ENCODE data around the gene EFNA5. TPM values are rescaled to one million over a fixed set of nuclear protein-coding genes. Genes with fewer than 3 reads are reported as not detected.

The EFNA5 gene
- polyA plus RNA-seq, 1 donor from 2014 or later, result 4.2 TPM

DNA sequence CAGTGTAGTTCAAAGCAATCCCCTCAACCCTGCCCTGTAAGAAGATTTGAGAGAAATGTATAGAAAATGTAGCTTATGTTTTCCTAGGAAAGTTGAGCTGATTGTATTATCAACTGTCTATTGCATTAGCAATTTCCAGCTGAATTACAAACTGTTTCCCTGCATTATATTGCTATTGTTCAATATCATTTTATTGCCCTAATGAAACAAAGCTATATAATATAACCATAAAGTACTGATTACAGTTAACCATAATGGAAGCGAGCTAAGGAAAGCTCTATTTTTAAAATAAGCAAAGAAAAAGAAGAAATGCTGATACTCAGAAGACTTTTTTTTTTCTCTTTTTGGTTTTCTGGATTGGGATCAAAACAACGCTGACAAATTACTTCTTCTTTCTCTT lies 228.3 kb downstream of the EFNA5 start:
- Histone ChIP-seq H3F3A (ENCODE audit: insufficient read depth, low read length, poor library complexity, severe bottlenecking) (no peaks in the 10 kb centered on the region), H3K27ac (ENCODE audit: low read length) (no peak overlapping the region), H3K9me2 (ENCODE audit: insufficient read depth, low read length) (no peaks in the 10 kb centered on the region), H3K4me3 (ENCODE audit: low read length) (no peak overlapping the region), H3K4me2 (ENCODE audit: low read length) (no peak overlapping the region), H2AFZ (ENCODE audit: low read depth, low read length) (no peak overlapping the region), H3K36me3 (ENCODE audit: insufficient read depth, low read length) (no peaks in the 10 kb centered on the region), H3K9ac (ENCODE audit: low read length) (no peak overlapping the region), H3K79me2 (replicated peaks; ENCODE audit: insufficient read depth, low read length) (peaks cover 20% of the 10 kb centered on the region), H3K9me3 (ENCODE audit: low read length) (no peaks in the 10 kb centered on the region), H3K27me3 (ENCODE audit: insufficient read depth, low read depth, low read length) (no peaks in the 10 kb centered on the region), H4K20me1 (ENCODE audit: insufficient read depth) (no peaks in the 10 kb centered on the region)
- TF ChIP-seq, protein P1, sequence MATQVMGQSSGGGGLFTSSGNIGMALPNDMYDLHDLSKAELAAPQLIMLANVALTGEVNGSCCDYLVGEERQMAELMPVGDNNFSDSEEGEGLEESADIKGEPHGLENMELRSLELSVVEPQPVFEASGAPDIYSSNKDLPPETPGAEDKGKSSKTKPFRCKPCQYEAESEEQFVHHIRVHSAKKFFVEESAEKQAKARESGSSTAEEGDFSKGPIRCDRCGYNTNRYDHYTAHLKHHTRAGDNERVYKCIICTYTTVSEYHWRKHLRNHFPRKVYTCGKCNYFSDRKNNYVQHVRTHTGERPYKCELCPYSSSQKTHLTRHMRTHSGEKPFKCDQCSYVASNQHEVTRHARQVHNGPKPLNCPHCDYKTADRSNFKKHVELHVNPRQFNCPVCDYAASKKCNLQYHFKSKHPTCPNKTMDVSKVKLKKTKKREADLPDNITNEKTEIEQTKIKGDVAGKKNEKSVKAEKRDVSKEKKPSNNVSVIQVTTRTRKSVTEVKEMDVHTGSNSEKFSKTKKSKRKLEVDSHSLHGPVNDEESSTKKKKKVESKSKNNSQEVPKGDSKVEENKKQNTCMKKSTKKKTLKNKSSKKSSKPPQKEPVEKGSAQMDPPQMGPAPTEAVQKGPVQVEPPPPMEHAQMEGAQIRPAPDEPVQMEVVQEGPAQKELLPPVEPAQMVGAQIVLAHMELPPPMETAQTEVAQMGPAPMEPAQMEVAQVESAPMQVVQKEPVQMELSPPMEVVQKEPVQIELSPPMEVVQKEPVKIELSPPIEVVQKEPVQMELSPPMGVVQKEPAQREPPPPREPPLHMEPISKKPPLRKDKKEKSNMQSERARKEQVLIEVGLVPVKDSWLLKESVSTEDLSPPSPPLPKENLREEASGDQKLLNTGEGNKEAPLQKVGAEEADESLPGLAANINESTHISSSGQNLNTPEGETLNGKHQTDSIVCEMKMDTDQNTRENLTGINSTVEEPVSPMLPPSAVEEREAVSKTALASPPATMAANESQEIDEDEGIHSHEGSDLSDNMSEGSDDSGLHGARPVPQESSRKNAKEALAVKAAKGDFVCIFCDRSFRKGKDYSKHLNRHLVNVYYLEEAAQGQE (IDR thresholded peaks at IDR 0.05; ENCODE audit: borderline replicate concordance), result no peak
- no peak for TF ChIP-seq POLR2AphosphoS5 (IDR thresholded peaks at IDR 0.05)
- TF ChIP-seq RAD21 (conservative IDR thresholded peaks at IDR 0.05), result no peak
- TF ChIP-seq SMC3 (conservative IDR thresholded peaks at IDR 0.05; ENCODE audit: poor library complexity), result no peak
- no peak for TF ChIP-seq EP300 (conservative IDR thresholded peaks at IDR 0.05; ENCODE audit: poor library complexity, severe bottlenecking)
- TF ChIP-seq MXI1 (conservative IDR thresholded peaks at IDR 0.05; ENCODE audit: poor library complexity, severe bottlenecking), result no peak
- TF ChIP-seq TAF1 (IDR thresholded peaks at IDR 0.05; ENCODE audit: low read depth), result no peak
- TF ChIP-seq, protein P2, sequence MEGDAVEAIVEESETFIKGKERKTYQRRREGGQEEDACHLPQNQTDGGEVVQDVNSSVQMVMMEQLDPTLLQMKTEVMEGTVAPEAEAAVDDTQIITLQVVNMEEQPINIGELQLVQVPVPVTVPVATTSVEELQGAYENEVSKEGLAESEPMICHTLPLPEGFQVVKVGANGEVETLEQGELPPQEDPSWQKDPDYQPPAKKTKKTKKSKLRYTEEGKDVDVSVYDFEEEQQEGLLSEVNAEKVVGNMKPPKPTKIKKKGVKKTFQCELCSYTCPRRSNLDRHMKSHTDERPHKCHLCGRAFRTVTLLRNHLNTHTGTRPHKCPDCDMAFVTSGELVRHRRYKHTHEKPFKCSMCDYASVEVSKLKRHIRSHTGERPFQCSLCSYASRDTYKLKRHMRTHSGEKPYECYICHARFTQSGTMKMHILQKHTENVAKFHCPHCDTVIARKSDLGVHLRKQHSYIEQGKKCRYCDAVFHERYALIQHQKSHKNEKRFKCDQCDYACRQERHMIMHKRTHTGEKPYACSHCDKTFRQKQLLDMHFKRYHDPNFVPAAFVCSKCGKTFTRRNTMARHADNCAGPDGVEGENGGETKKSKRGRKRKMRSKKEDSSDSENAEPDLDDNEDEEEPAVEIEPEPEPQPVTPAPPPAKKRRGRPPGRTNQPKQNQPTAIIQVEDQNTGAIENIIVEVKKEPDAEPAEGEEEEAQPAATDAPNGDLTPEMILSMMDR (IDR thresholded peaks at IDR 0.05; ENCODE audit: poor library complexity, severe bottlenecking), result no peak
- TF ChIP-seq EZH2 (IDR thresholded peaks at IDR 0.05; ENCODE audit: borderline replicate concordance, insufficient read depth, low read length, poor library complexity, severe bottlenecking), result no peak

DNA sequence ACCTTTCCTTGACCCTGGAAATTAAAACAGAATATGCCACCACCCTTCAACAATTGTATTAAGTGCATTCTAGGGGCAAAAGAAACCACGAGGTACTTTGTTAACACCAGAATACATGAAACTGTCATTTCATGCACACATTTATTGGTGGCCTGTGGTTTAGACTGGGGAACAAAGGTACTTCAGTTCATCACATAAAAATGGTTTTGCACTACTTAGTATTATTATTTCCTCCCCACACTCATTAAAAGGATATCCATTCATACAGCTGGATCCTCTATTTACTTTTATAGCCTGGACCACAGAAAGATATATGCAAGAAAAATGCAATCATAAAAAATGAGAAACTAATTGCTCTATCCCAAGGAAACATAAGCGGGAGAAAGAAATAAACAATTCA lies 230.9 kb downstream of the EFNA5 start:
- no peak overlapping the region for H3K27ac ChIP-seq (ENCODE audit: low read length)
- no peaks in the 10 kb centered on the region for H3K36me3 ChIP-seq (ENCODE audit: insufficient read depth, low read length)
- no peaks in the 10 kb centered on the region for H3K9me2 ChIP-seq (ENCODE audit: insufficient read depth, low read length)
- TF ChIP-seq TAF1 (IDR thresholded peaks at IDR 0.05; ENCODE audit: low read depth) (no peak), EP300 (conservative IDR thresholded peaks at IDR 0.05; ENCODE audit: poor library complexity, severe bottlenecking) (no peak), POLR2AphosphoS5 (IDR thresholded peaks at IDR 0.05) (no peak), MXI1 (conservative IDR thresholded peaks at IDR 0.05; ENCODE audit: poor library complexity, severe bottlenecking) (no peak), RAD21 (conservative IDR thresholded peaks at IDR 0.05) (no peak)
- TF ChIP-seq, protein P1 (IDR thresholded peaks at IDR 0.05; ENCODE audit: borderline replicate concordance), result no peak
- TF ChIP-seq, protein P2 (IDR thresholded peaks at IDR 0.05; ENCODE audit: poor library complexity, severe bottlenecking), result no peak
- no peaks in the 10 kb centered on the region for H4K20me1 ChIP-seq (ENCODE audit: insufficient read depth)
- H3K79me2 ChIP-seq (replicated peaks; ENCODE audit: insufficient read depth, low read length), result peaks cover 19% of the 10 kb centered on the region
- no peaks in the 10 kb centered on the region for H3K9me3 ChIP-seq (ENCODE audit: low read length)
- H3K4me3 ChIP-seq (ENCODE audit: low read length), result no peak overlapping the region
- H3K27me3 ChIP-seq (ENCODE audit: insufficient read depth, low read depth, low read length), result no peaks in the 10 kb centered on the region
- peaks cover 4% of the 10 kb centered on the region for H3F3A ChIP-seq (ENCODE audit: insufficient read depth, low read length, poor library complexity, severe bottlenecking)
- H3K9ac ChIP-seq (ENCODE audit: low read length), result no peak overlapping the region
- no peak overlapping the region for H2AFZ ChIP-seq (ENCODE audit: low read depth, low read length)
- no peak overlapping the region for H3K4me2 ChIP-seq (ENCODE audit: low read length)

All from neural cell (in vitro differentiated cells).